RWPE2 (cell line): ENCODE data around the gene OSBPL6.

ENCODE experiments used
- ATAC-seq: fragments of 200-7000 bp; cut with Tn5 transposase; 3 replicates; pipeline ENCODE4 v1.9.1; 2021; ENCODE audit warnings: low read depth
- DNase-seq: peaks from one replicate; pipeline ENCODE4 v3.0.0-alpha.2; 2020; ENCODE audit warnings: low spot score
- H3K27ac ChIP-seq: fragments of 450-650 bp; 2 replicates; pipeline ENCODE4 v1.5.1; 2017; ENCODE audit warnings: mild to moderate bottlenecking; ENCODE audit not compliant: poor library complexity, severe bottlenecking
- H3K27me3 ChIP-seq: fragments of 250-450 bp; sonication (Bioruptor Pico); 2 replicates; pipeline ENCODE4 v1.5.1; 2021; ENCODE audit warnings: mild to moderate bottlenecking, moderate library complexity; ENCODE audit not compliant: insufficient read depth, poor library complexity, severe bottlenecking
- H3K36me3 ChIP-seq: fragments of 250-450 bp; sonication (Bioruptor Pico); 2 replicates; pipeline ENCODE4 v1.5.1; 2020; ENCODE audit warnings: low read depth, mild to moderate bottlenecking, moderate library complexity
- H3K4me1 ChIP-seq: fragments of 250-450 bp; sonication (Bioruptor Pico); 2 replicates; pipeline ENCODE4 v1.5.1; 2021; ENCODE audit warnings: mild to moderate bottlenecking, moderate library complexity; ENCODE audit not compliant: insufficient read depth, poor library complexity, severe bottlenecking
- H3K4me3 ChIP-seq: fragments of 250-450 bp; sonication (Bioruptor Pico); 2 replicates; pipeline ENCODE4 v1.5.1; 2021; ENCODE audit warnings: mild to moderate bottlenecking, moderate library complexity; ENCODE audit not compliant: severe bottlenecking
- H3K9me3 ChIP-seq: fragments of 250-450 bp; sonication (Bioruptor Pico); 2 replicates; pipeline ENCODE4 v1.5.1; 2021; ENCODE audit warnings: mild to moderate bottlenecking, moderate library complexity; ENCODE audit not compliant: severe bottlenecking
- TF ChIP-seq, protein P1 (sequence below): fragments of 450-650 bp; IDR thresholded peaks from one replicate; pipeline ENCODE4 v1.5.1; 2017; ENCODE audit warnings: mild to moderate bottlenecking, moderate library complexity; ENCODE audit not compliant: poor library complexity, severe bottlenecking

The OSBPL6 gene

GRCh38 chr2:178271094-178271493 lies 76.8 kb downstream of the OSBPL6 start:
- no peak for DNase-seq
- Histone ChIP-seq H3K9me3 (no peaks in the 10 kb centered on the region), H3K4me3 (no peak overlapping the region), H3K36me3 (no peaks in the 10 kb centered on the region), H3K27me3 (no peaks in the 10 kb centered on the region), H3K27ac (peak overlapping the region; percentile 9), H3K4me1 (peaks cover 11% of the 10 kb centered on the region)
- ATAC-seq: no peak
- TF ChIP-seq, protein P1, sequence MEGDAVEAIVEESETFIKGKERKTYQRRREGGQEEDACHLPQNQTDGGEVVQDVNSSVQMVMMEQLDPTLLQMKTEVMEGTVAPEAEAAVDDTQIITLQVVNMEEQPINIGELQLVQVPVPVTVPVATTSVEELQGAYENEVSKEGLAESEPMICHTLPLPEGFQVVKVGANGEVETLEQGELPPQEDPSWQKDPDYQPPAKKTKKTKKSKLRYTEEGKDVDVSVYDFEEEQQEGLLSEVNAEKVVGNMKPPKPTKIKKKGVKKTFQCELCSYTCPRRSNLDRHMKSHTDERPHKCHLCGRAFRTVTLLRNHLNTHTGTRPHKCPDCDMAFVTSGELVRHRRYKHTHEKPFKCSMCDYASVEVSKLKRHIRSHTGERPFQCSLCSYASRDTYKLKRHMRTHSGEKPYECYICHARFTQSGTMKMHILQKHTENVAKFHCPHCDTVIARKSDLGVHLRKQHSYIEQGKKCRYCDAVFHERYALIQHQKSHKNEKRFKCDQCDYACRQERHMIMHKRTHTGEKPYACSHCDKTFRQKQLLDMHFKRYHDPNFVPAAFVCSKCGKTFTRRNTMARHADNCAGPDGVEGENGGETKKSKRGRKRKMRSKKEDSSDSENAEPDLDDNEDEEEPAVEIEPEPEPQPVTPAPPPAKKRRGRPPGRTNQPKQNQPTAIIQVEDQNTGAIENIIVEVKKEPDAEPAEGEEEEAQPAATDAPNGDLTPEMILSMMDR: no peak

- TF ChIP-seq, protein P1: no peak
- no peaks in the 10 kb centered on the region for H3K9me3 ChIP-seq
- H3K4me1 ChIP-seq: peaks cover 11% of the 10 kb centered on the region
- ATAC-seq (peak; percentile 76), DNase-seq (no peak)
- H3K27me3 ChIP-seq: no peaks in the 10 kb centered on the region
- H3K36me3 ChIP-seq: no peaks in the 10 kb centered on the region
- H3K4me3 ChIP-seq: no peak overlapping the region
- peak overlapping the region; percentile 9 for H3K27ac ChIP-seq
These were observed 77.5 kb downstream of the OSBPL6 start for GRCh38 chr2:178271629-178272333.

GRCh38 chr2:178273787-178274360 lies 79.6 kb downstream of the OSBPL6 start:
- TF ChIP-seq, protein P1: no peak
- H3K27ac ChIP-seq: no peak overlapping the region
- H3K4me1 ChIP-seq: peaks cover 24% of the 10 kb centered on the region
- no peaks in the 10 kb centered on the region for H3K9me3 ChIP-seq
- no peaks in the 10 kb centered on the region for H3K36me3 ChIP-seq
- ATAC-seq (no peak), DNase-seq (no peak)
- H3K27me3 ChIP-seq: no peaks in the 10 kb centered on the region
- H3K4me3 ChIP-seq: no peak overlapping the region

DNA sequence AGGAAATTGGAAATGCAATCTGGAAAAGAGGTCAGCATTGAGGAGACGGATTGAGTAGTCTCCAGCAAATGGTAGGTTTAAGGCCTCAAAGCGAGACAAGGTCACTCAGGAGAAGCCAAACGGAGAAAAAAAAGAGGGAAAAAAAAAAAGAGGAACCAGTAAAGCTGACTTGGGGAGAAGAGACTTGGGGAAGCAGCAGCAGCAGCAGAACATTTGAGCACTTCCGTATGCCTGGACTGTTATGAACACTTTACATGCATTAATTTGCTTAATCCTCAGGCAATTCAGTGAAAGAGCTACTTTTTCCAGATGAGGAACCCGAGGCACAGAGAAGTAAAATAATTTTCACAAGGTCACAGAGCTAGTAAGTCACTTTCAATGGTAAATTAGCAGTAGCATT lies 81.3 kb downstream of the OSBPL6 start:
- DNase-seq: no peak
- no peak overlapping the region for H3K27ac ChIP-seq
- no peak for ATAC-seq

More for the DNA sequence above, 81.3 kb downstream of the OSBPL6 start:
- Histone ChIP-seq H3K4me1 (peaks cover 40% of the 10 kb centered on the region), H3K4me3 (no peak overlapping the region), H3K27me3 (no peaks in the 10 kb centered on the region), H3K36me3 (no peaks in the 10 kb centered on the region), H3K9me3 (no peaks in the 10 kb centered on the region)
- TF ChIP-seq, protein P1: no peak
